GM12873 (cell line): ENCODE data around the gene CD84.

Experiments used
- CTCF ChIP-seq: IDR thresholded peaks from 2 replicates; pipeline ENCODE4 v1.5.1; 2012; ENCODE audit warnings: low read depth, mild to moderate bottlenecking, moderate library complexity, low read length, control low read depth; ENCODE audit not compliant: insufficient read depth; ENCODE audit errors: missing control alignments

Gene CD84

GRCh38 chr1:160569806-160570205, 9.5 kb downstream of the CD84 start:
- no peak for TF ChIP-seq CTCF

- TF ChIP-seq CTCF, result no peak
Observed at GRCh38 chr1:160567858-160568682, 11.2 kb downstream of the CD84 start.

- TF ChIP-seq CTCF, result no peak
Observed at GRCh38 chr1:160567341-160567740, 12.0 kb downstream of the CD84 start.

- TF ChIP-seq CTCF, result no peak
Observed at GRCh38 chr1:160565564-160565963, 13.7 kb downstream of the CD84 start.

GRCh38 chr1:160560806-160561205, 18.5 kb downstream of the CD84 start:
- TF ChIP-seq CTCF, result no peak

GRCh38 chr1:160560045-160560705, 19.1 kb downstream of the CD84 start:
- no peak for TF ChIP-seq CTCF

GRCh38 chr1:160558660-160559380, 20.5 kb downstream of the CD84 start:
- no peak for TF ChIP-seq CTCF
